Uterus (tissue), 2 donors: Measurements from ENCODE around the gene ASAP2.

Experiments used
- CTCF ChIP-seq, 4 experiments: fragments of 200-600 bp in 2 of 4; fragments of 450-650 bp in 2 of 4; sonication (generic) in 2 of 4; IDR thresholded peaks; one replicate each; pipeline ENCODE4 v1.5.1; 2016 to 2019; ENCODE audit warnings: antibody characterized with exemption in 4 of 4, mild to moderate bottlenecking in 2 of 4, moderate library complexity in 1 of 4
- POLR2A ChIP-seq, 2 donors: fragments of 450-650 bp; IDR thresholded peaks; one replicate each; pipeline ENCODE4 v1.6.1; 2016; ENCODE audit warnings: antibody characterized with exemption in 2 of 2, mild to moderate bottlenecking in 1 of 2, moderate library complexity in 1 of 2

GRCh38 chr2:9312591-9312990 lies 106.0 kb downstream of the ASAP2 start:
- TF ChIP-seq CTCF (IDR thresholded peaks at IDR 0.05) (no peak), POLR2A (IDR thresholded peaks at IDR 0.05) (no peak)
